RCC 7860 (cell line): ENCODE results near the gene RNF125.
"Not testable (repeated sequence)": the region's sequence is repeated elsewhere in the genome, so short reads cannot be mapped to it uniquely, and the experiment has no call there.

Experiments used
- DNase-seq: peaks from one replicate; pipeline ENCODE4 v3.0.0-alpha.2; 2015; ENCODE audit warnings: low spot score
- FAIRE-seq: peaks from 2 replicates; lab custom pipeline; 2012; peaks lifted over from hg19 to GRCh38; lab: Jason Lieb, UNC

The RNF125 gene

GRCh38 chr18:32018331-32019250 lies at the start of gene RNF125:
RNF125 (plus strand) TSS chr18:32018825; CDS start chr18:32018864, 39 bp downstream.
- FAIRE-seq (no peak), DNase-seq (no peak)

GRCh38 chr18:31970617-31971016 lies 48.0 kb upstream of the RNF125 start:
- DNase-seq: no peak
- FAIRE-seq: no peak

- FAIRE-seq: no peak
- no peak for DNase-seq
These were observed 44.6 kb upstream of the RNF125 start for GRCh38 chr18:31973929-31974546.

- FAIRE-seq (no peak), DNase-seq (no peak)
These were observed 42.4 kb upstream of the RNF125 start for GRCh38 chr18:31976242-31976641.

- peak; percentile 10 for FAIRE-seq
- DNase-seq: no peak
These were observed 41.3 kb upstream of the RNF125 start for GRCh38 chr18:31977270-31977872.

GRCh38 chr18:31978616-31979015 lies 40.0 kb upstream of the RNF125 start:
- FAIRE-seq (no peak), DNase-seq (no peak)

- no peak for FAIRE-seq
- DNase-seq: no peak
These were observed 38.9 kb upstream of the RNF125 start for GRCh38 chr18:31979714-31980113.

- FAIRE-seq (no peak), DNase-seq (no peak)
These were observed 37.8 kb upstream of the RNF125 start for GRCh38 chr18:31980863-31981262.

- no peak for FAIRE-seq
These were observed 35.6 kb upstream of the RNF125 start for GRCh38 chr18:31983020-31983419.

GRCh38 chr18:31983976-31984375 lies 34.6 kb upstream of the RNF125 start:
- DNase-seq (no peak), FAIRE-seq (no peak)

More at GRCh38 chr18:31983020-31983419, 35.6 kb upstream of the RNF125 start:
- DNase-seq: no peak

- DNase-seq (no peak), FAIRE-seq (no peak)
These were observed 27.8 kb upstream of the RNF125 start for GRCh38 chr18:31990823-31991222.

GRCh38 chr18:31996007-31996406 lies 22.6 kb upstream of the RNF125 start:
- DNase-seq (no peak), FAIRE-seq (no peak)

- DNase-seq (no peak), FAIRE-seq (no peak)
These were observed 19.7 kb upstream of the RNF125 start for GRCh38 chr18:31998880-31999412.

- not testable (repeated sequence) for FAIRE-seq, DNase-seq
These were observed 17.5 kb upstream of the RNF125 start for GRCh38 chr18:32001141-32001540.

GRCh38 chr18:32003822-32004221 lies 14.8 kb upstream of the RNF125 start:
- FAIRE-seq, DNase-seq: not testable (repeated sequence)

- DNase-seq: no peak
These were observed 8.4 kb upstream of the RNF125 start for GRCh38 chr18:32010124-32010721.

GRCh38 chr18:32011193-32011592 lies 7.4 kb upstream of the RNF125 start:
- DNase-seq (no peak), FAIRE-seq (no peak)

More at GRCh38 chr18:32010124-32010721, 8.4 kb upstream of the RNF125 start:
- no peak for FAIRE-seq

- FAIRE-seq: no peak
These were observed 775 bp downstream of the RNF125 start for GRCh38 chr18:32019251-32019948.

GRCh38 chr18:32019949-32020625 lies 1.5 kb downstream of the RNF125 start:
- not testable (repeated sequence) for DNase-seq, FAIRE-seq

More at GRCh38 chr18:32019251-32019948, 775 bp downstream of the RNF125 start:
- DNase-seq: no peak
